NCI-H1048 (cell line): ENCODE results near the gene ZNF576.
"Not testable (repeated sequence)": the region's sequence is repeated elsewhere in the genome, so short reads cannot be mapped to it uniquely, and the experiment has no call there.

ENCODE experiments used
- DNase-seq: peaks from one replicate; lab custom pipeline; 2025; lab: John Stamatoyannopoulos, UW

ZNF576 gene

GRCh38 chr19:43595999-43596841 lies at the start of gene ZNF576, which contains the start of gene IRGQ:
TSS of gene ZNF576 (plus strand) at chr19:43596595. CDS start at chr19:43597109, 514 bp downstream.
TSS of gene IRGQ (minus strand) at chr19:43596134. CDS start at chr19:43595338, 796 bp downstream.
- DNase-seq: peak; percentile 99

- DNase-seq: not testable (repeated sequence)
Observed at GRCh38 chr19:43547926-43548325, 48.5 kb upstream of the ZNF576 start.

GRCh38 chr19:43548706-43549105 lies 47.7 kb upstream of the ZNF576 start:
- no peak for DNase-seq

- DNase-seq: no peak
Observed at GRCh38 chr19:43551399-43552197, 44.8 kb upstream of the ZNF576 start.

GRCh38 chr19:43552198-43552450 lies 44.3 kb upstream of the ZNF576 start:
- DNase-seq: no peak

GRCh38 chr19:43552616-43553015 lies 43.8 kb upstream of the ZNF576 start:
- DNase-seq: no peak

- DNase-seq: no peak
Observed at GRCh38 chr19:43553656-43554055, 42.7 kb upstream of the ZNF576 start.

- DNase-seq: no peak
Observed at GRCh38 chr19:43554317-43554895, 42.0 kb upstream of the ZNF576 start.

- no peak for DNase-seq
Observed at GRCh38 chr19:43555185-43555770, 41.1 kb upstream of the ZNF576 start.

GRCh38 chr19:43560687-43561086 lies 35.7 kb upstream of the ZNF576 start:
- DNase-seq: no peak

GRCh38 chr19:43561139-43561970 lies 35.0 kb upstream of the ZNF576 start:
- no peak for DNase-seq

- no peak for DNase-seq
Observed at GRCh38 chr19:43562226-43562697, 34.1 kb upstream of the ZNF576 start.

- no peak for DNase-seq
Observed at GRCh38 chr19:43562698-43563241, 33.6 kb upstream of the ZNF576 start.

GRCh38 chr19:43563816-43564457 lies 32.5 kb upstream of the ZNF576 start:
- no peak for DNase-seq

- DNase-seq: no peak
Observed at GRCh38 chr19:43564800-43565199, 31.6 kb upstream of the ZNF576 start.

- no peak for DNase-seq
Observed at GRCh38 chr19:43569657-43570056, 26.7 kb upstream of the ZNF576 start.

- no peak for DNase-seq
Observed at GRCh38 chr19:43570174-43570791, 26.1 kb upstream of the ZNF576 start.

GRCh38 chr19:43572171-43572588 lies 24.2 kb upstream of the ZNF576 start:
- no peak for DNase-seq

GRCh38 chr19:43574424-43575155 lies 21.8 kb upstream of the ZNF576 start:
- no peak for DNase-seq
